NCI-H1436 treated with DMSO at 0.1 percent for 48 hours (cell line): Measurements from ENCODE around the gene IGF1R.

Source experiments
- DNase-seq: peaks from one replicate; lab custom pipeline; 2025; lab: John Stamatoyannopoulos, UW

IGF1R gene

DNA sequence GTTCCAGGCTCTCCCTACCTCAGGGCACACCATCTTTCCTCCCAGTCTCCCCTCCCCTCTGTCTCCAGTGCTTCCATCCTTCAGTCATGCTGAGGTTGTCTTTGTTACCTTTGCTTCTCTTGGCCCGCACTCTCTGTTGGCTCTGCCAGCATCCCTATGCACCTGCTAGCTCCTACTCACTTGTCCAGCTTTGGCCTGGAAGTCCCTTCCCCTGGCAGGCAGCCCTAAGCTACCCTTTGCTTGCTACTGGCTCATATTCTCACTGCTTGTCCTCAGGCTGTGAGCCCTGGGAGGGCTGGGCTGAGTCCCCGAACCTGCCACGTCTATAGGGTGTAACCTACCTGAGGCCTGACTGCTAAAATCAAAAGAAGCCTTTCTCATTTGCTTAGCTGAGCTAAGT is 236.6 kb downstream of the IGF1R start:
- no peak for DNase-seq

DNA sequence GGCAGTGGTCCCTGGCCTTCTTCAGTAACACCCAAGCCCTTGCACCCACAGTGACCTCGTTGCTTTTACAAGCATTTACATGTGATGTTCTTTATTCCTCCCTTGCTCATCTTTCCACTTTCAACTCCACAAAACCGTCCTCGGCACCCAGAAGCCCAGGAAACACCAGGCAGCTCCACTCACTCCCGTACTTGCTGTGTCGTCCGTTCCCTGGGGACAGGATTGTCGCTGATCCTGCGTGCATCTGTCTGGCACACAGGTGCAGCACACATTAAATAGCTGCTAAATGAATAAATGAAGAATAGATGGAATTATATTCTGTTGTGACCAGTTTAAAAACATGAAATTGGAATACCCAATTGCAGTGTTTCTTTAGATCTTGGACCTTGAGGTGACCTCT is 239.6 kb downstream of the IGF1R start:
- DNase-seq, result no peak

DNA sequence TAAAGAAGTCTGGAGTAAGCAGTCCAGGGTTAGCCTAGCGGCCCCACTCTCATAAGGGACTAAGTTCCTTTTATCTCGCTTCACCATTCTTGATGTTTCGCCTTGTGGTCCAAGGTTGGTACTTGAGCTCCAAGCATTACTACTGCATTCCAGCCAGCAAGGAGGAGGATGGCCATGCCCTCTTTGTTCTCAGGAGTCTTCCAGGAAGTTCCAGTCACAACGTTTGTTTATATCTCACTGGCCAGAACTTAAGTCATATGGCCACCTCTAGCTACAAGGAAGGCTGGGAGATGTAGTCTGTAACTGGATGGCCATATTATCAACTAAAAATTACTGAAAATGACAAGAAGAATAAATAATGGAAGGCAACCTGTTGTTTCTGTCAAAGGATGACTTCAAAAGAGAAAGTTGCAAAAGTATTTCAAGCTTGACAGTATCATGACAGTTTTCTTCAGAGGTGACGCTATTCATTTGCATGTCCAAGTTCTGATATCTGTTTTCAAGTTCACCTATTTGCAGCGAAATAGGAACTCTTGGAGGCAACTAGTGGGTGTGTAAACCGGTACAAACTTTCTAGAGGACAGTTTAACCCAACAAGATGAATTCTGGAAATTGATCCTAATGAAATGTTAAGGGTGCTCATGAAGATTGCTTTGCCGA is 240.6 kb downstream of the IGF1R start:
- no peak for DNase-seq

DNA sequence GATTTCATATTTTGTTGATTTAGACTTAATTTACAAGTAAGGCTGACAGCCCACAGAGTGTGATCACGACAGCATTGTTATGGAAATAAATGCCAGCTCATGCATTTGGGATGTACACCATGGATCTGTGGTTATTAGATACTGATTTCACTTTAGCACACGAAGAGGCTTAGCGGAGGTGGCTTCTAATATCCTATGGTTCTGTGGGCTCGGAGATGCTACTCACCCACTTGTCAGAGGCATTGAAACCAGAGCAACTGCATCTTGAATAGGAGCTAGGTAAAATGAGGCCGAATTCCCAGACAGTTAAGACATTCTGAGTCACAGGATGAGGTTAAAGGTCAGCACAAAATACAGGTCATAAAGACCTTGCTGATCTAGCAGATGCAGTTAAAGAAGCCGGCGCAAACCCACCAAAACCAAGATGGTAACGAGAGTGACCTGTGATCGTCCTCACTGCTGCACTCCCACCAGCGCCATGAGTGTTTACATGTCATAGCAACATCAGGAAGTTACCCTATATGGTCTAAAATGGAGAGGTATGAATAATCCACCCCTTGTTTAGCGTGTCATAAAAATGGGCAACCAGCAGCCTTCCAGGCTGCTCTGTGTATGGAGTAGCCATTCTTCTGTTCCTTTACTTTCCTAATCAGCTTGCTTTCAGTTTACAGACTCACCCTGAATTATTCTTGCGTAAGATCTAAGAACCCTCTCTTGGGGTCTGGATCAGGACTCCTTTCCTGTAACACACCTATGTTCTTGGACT is 241.8 kb downstream of the IGF1R start:
- no peak for DNase-seq

DNA sequence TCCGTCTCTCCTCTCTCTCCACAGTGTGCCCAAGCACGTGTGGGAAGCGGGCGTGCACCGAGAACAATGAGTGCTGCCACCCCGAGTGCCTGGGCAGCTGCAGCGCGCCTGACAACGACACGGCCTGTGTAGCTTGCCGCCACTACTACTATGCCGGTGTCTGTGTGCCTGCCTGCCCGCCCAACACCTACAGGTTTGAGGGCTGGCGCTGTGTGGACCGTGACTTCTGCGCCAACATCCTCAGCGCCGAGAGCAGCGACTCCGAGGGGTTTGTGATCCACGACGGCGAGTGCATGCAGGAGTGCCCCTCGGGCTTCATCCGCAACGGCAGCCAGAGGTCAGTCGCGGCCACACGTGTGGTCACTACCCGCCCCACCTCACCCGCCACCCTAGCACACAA is 243.0 kb downstream of the IGF1R start:
- DNase-seq, result no peak

DNA sequence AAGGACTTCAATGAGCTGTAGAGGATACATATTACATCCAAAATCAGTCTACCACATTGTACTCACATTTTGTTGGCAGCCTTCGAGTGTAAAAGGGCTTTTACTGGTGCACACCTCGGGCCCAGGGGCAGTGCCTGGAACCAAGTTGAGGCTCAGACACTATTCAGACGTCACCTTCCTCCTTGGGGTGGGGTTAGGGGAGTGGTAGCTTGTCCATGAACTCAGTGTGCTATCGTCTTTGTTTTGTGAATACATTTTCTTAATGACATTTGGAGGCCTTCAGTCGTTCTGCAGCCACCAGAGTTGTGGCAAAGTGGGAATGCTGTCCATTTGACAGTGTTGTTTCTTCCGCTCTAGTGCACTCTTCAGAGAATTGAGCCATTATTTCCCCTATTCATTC is 245.1 kb downstream of the IGF1R start:
- no peak for DNase-seq

DNA sequence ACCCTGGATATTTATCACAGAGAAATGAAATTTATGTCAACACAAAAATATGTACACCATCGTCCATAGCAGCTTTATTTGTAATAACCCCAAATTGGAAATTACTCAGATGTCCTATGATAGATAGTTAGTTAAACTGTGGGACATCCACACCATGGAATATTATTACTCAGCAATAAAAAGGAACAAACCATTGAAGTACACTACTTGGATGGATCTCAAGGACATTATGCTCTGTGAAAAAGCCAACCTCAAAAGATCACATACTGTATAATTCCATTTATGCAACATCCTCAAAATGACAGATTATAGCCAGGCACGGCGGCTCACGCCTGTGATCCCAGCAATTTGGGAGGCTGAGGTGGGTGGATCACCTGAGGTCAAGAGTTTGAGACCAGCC is 246.0 kb downstream of the IGF1R start:
- no peak for DNase-seq

DNA sequence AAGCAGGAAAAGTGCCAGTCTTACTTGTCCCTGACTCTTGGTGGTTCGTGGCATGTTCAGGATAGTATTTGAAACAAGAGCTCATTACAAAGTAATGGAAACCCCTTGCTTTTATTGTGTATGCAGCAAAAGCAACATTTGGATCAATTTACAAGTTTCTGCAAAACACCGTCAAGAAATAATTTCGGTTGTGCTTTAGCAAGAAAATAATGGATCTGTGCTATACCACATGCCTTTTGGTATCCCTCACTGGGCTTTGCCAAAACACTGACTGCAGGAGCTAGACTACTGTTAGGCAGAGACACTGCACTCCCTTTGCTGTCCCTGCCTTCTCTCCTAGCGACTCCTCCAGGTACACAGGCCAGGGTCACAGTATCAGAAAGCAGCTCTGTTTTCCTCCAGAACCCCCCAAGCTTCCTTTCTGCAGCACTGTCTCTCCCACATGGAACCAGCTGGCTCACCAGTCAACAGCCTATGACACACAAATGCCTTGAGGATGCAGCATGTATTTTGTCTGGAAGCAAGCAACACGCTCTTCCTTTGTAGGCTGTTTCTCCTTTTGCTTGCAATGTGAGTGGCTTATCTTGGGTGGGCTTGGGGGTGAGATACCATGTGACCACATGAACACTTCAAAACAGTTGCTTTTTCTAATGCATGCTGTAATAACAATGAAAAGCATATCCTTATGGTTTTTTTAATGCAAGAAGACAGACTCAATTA is 247.8 kb downstream of the IGF1R start:
- DNase-seq, result no peak

DNA sequence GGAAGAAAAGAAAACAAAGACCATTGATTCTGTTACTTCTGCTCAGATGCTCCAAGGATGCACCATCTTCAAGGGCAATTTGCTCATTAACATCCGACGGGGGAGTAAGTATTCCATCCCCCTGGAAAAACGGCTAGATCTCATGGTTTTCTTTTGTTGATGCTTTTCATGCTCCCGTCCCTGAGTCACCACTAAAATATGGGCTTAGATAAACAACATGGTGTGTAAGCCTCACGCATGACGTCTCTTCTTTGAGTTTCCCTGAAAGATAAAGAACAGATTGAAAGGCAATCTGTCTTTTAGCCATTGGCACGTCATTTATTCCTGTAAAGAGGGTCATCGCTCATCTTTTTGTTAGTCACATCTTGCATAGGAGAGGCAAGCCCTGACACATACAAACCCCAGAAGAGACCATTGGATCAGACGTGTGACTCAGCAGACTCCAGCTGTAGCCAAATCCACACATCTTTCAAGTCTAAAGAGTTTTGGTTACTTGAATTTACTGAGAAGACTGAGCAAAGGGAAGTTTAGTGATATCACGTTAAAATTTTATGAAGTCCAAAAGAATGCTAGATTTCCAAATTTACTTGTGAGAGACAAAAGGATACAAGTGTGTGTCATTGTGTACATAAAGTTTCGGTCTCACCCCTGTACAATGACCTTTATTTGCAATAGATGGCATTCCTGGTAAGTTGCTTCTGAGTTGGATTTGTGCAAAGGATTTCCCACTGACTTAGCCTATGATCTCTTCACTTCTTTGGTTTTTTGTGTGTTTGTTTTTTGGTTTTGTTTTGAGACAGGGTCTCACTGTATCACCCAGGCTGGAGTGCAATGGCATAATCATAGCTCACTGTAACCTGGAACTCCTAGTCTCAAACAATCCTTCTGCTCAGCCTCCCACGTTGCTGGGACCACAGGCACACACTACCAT is 248.7 kb downstream of the IGF1R start:
- DNase-seq, result no peak

DNA sequence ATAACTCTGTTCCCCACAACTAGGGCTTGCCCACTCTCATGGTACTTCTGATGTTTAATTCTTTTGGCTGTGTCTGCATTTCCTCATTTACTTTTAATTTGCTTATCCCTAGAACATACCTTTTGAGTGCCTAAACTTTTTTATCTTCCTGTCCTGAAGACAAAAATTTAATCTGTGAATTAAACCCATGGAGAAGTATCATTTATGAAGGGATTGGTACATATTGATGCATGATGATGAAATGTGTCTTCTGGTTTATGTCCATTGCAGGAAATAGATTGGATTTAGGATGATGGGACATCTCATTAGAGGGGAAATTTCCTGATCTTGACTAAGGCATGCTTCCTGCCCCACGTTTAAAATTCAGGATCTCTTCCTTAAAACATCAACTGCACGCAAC is 249.8 kb downstream of the IGF1R start:
- no peak for DNase-seq

DNA sequence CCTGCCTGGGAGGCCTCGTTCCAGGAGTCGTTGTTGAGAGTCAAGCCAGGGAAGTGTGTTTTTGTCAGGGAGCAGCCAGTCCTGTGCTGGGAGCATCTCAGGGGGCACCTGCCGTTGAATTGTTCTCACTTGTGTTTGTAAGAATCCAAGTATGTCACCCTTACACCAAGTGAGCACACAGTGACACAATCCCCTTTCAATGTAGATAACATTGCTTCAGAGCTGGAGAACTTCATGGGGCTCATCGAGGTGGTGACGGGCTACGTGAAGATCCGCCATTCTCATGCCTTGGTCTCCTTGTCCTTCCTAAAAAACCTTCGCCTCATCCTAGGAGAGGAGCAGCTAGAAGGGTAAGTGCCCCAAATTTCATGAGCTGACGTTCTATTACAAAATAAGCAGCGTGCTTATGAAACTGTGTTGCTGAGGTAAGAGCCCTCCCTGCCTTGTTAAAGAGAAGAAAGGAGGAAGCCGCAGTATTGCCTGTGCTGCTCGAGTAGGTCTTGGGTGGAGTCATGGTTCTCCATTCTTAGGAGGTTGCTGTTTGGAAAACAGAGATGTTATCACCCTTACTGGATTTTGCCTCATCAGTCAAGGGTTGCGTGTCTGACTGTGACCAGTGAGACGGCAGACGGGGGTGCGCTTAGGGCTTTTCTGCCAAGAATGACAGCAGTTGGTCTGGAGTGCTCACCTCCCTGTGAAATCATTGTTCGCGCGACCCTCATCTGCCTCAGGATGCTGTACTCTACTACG is 251.1 kb downstream of the IGF1R start:
- DNase-seq, result no peak

DNA sequence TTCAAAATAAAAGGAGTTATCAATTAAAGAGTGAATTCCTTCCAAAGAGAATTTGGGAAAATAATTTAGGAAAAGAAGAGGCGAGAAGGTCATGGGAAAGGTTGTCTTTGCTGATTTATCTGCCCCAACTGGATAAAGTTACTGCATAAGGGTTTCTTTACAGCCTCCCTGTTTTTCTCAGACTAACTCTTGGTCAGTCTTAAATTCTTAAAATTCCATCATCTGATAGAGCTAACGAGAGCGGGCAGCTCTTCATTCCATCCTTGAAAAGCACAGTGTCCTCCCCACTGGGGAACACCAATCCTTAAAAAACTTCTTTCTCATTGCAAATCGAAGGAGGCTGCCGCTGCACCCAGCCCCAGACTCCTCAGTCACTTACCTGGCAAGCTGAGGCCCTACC is 252.0 kb downstream of the IGF1R start:
- no peak for DNase-seq

DNA sequence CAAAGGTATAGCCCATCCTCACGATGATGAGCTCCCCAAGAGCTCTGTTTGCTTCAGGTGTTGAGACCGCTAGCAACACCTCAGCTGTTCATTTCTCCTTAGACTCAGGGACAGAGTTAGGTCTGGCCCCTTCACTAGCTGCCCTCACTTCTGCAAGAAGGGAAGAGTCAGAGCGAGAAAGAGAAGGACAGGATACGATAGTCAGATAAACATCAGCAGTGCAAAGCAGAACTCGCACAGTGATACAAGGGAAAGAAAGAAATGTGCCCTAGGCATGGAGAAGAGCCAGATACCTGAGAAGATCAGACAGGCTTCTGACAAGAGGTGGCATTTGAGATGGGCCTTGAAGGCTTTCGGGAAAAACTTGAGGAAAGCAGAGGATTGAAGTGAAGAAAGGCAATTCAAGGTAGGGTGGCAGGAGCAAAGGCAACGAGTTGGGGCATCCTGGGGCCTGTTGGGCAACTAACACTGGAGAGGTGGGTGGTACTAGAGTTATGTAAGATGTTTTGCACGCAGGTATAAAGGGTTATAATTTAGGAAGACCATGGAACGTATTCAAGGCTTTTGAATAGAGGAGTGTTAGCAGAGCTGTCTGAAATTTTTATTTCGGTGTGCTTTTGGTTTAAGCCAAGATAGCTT is 253.2 kb downstream of the IGF1R start:
- DNase-seq, result no peak

DNA sequence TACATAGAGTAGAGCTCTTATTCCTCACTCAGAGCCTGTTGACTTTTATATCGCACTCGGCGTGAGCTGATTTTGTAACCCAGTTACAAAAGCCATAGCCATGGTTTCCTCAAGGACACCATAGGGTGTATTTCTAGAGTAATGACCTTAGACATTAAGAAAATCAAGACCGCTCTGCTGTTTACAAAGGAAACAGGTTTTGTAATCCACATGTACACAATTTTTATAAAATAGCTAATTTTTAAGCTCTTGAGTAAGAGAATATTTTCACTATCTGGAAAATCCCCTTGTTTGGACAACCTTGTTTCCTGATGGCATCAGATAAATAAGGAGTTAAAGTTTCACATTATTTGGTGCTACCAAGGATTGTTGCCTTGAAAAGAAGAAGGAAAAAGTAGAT is 254.6 kb downstream of the IGF1R start:
- DNase-seq, result no peak

DNA sequence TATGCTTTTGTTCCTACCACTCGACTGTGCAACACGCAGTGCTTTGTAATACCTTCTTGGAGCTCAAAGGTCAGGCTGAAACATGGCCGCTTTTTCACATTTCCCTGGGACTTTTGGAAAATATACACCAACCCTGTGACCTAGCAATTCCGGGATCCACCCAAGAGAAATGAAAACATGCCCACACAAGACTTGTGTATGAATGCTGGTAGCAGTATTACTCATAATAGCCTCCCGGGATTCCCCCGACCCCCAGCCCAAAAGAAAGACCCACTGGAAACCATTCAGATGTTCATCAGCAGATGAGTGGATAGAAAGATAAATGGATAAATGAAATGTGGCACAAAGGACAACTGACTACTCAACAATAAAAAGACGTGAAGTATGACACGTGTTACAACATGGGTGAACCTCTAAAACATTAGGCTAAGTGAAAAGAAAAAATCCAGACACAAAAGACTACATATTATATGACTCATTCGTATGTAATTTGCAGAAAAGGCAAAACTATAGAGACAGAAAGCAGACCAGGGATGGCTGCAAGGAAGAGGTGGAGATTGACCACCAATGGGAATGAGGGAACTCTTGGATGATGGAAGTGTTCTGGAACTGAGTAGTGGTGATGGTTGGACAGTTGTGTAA is 255.2 kb downstream of the IGF1R start:
- DNase-seq, result no peak

DNA sequence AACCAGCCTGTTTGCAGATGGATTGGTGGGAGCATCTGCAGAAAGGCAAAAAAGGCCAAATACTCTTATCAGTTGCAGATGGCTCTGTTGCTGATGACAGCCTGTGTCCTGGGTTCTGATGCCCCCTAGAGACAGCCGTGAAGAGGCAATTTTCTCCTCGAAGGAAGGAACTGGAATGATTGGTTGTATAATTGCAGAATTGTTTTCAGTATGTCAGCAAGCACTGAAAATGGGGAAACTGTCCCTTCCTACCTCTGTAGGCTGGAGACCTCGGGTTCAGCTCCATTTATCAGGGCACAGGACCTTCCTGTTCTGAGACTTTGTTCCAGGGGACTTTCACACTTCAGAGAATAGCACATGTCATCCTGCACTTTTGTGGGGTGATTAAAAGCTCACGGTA is 256.2 kb downstream of the IGF1R start:
- no peak for DNase-seq

DNA sequence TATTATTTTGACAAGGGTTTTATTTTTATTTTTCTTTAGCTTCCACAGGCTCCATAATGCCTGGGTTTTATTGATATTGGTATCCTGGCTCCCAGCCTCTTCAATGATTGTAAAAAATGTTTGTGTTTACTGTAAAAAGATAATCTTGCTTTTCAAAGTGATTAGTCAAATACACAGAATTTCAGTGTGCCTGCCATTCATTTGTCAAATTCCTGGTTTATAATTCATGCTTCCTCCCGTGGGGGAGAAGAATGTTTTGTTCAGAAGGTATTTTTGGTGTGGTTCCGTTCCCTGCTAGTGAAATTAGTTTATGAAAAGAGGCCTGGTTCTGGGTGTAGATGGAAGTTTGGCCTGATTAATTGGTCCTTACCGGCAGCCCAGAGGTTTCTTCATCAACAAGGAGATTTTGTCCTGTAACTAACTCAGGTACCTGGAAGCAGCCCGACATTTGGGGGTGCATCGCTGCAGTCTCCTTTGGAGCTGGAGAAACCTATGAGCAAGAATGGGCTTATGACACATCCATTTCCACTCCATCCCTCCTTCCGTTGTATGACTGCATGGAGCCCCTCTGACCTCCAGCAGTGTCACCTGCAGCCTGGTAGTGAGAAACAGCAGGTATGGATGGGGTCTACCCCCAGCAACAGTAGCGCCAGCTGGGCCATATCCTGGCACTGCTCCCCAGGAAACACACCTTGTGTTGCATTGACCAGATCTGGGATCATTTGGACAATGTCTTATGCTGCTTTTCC is 257.8 kb downstream of the IGF1R start:
- DNase-seq, result no peak

DNA sequence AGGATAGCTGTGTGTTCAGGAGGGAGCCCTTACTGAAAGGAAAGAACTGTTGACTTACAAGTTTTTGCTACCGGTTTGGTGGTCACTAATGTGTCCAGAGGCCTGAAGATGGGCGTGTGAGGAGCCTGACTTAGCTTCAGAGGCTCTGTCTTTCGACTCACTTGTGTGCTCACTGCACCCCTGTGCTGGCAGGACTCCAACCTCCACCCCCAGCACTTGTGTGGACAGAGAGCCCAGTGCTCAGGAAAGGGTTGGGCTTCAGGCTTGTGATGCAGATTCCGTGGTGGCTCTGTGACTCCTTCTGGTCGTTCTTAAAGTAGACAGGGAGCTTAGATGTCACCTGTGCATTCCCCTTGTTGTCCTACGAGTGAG is 258.4 kb downstream of the IGF1R start:
- no peak for DNase-seq

DNA sequence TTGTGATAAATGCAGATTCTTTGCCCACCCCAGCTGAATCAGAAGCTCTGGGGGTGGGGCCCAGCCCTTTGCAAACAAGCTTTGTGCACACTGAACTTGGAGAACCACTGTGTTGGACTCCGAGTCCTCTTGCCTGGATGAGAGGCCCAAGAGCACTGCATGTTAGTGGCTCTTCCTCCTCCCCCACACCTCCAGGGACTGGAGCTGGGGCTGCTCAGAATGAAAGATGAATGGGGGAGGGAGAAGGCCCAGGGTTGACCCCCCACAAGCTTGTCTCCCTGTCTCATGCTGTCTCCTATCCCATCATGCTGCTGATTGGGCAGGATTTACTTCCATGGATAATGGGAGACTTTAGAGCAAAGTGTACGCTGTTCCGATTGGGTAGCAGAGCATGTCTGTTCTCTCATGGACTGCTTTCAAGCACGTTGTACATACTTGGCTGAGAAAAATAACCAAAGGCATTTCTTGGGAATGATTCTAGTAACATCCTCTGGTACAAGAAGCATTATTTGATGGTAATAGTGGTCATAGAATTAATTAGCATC is 259.7 kb downstream of the IGF1R start:
- DNase-seq, result no peak
